CD14-positive monocyte (primary cell): ENCODE data around the gene CEP131. TPM values are rescaled to one million over a fixed set of nuclear protein-coding genes. Genes with fewer than 3 reads are reported as not detected.
A peak's percentile ranks its signal among the peaks of the same experiment; 100 is the strongest.

ENCODE experiments used
- DNase-seq, 3 donors: peaks; one replicate each; pipeline ENCODE4 v3.0.0-alpha.2; 2011 to 2022
- H2AFZ ChIP-seq: 2 replicates; pipeline ENCODE4 v1.6.0; 2012; ENCODE audit warnings: mild to moderate bottlenecking, low read depth, low read length, inconsistent platforms; ENCODE audit not compliant: insufficient read depth, poor library complexity, severe bottlenecking
- H3K27ac ChIP-seq, 2 donors: 1 replicate in 1 of 2; 2 replicates in 1 of 2; pipeline ENCODE4 v1.5.1; 2012 to 2013; ENCODE audit warnings: low read length in 2 of 2, control low read depth in 1 of 2, inconsistent platforms in 1 of 2, low read depth in 1 of 2, mild to moderate bottlenecking in 1 of 2
- H3K27me3 ChIP-seq, 2 donors: one replicate each; pipeline versions ENCODE4 v1.6.0 to v1.6.1; 2011 to 2013; ENCODE audit warnings: low read length in 2 of 2; ENCODE audit not compliant: control insufficient read depth in 2 of 2, insufficient read depth in 2 of 2
- H3K36me3 ChIP-seq, 2 donors: replicated peaks in 1 of 2; 1 replicate in 1 of 2; 2 replicates in 1 of 2; pipeline versions ENCODE4 v1.5.1 to v1.6.1; 2012 to 2013; ENCODE audit warnings: low read length in 2 of 2, control low read depth in 1 of 2, inconsistent platforms in 1 of 2, mild to moderate bottlenecking in 1 of 2; ENCODE audit not compliant: insufficient read depth in 2 of 2, control insufficient read depth in 1 of 2
- H3K4me1 ChIP-seq, 2 donors: 1 replicate in 1 of 2; 2 replicates in 1 of 2; pipeline versions ENCODE4 v1.5.1 to v1.6.1; 2012 to 2013; ENCODE audit warnings: low read length in 2 of 2, control low read depth in 1 of 2, inconsistent platforms in 1 of 2, mild to moderate bottlenecking in 1 of 2, moderate library complexity in 1 of 2; ENCODE audit not compliant: insufficient read depth in 2 of 2, control insufficient read depth in 1 of 2
- H3K4me2 ChIP-seq: replicated peaks from 2 replicates; pipeline ENCODE3; 2012; ENCODE audit warnings: low read length, moderate library complexity, mild to moderate bottlenecking; ENCODE audit not compliant: poor library complexity, severe bottlenecking; ENCODE audit errors: extremely low read depth
- H3K4me3 ChIP-seq, 3 experiments: fragments of 200-600 bp in 1 of 3; sonication (generic) in 1 of 3; replicated peaks in 1 of 3; 1 replicate in 2 of 3; 2 replicates in 1 of 3; pipeline ENCODE4 v1.5.1; 2011 to 2013; ENCODE audit warnings: low read length in 3 of 3, mild to moderate bottlenecking in 3 of 3, control low read depth in 2 of 3, low read depth in 2 of 3, inconsistent platforms in 1 of 3, moderate library complexity in 1 of 3
- H3K79me2 ChIP-seq: 2 replicates; pipeline ENCODE4 v1.6.0; 2012; ENCODE audit warnings: mild to moderate bottlenecking, control low read depth, inconsistent platforms, low read length, moderate library complexity; ENCODE audit not compliant: insufficient read depth
- H3K9ac ChIP-seq: 2 replicates; pipeline ENCODE4 v1.6.0; 2017; ENCODE audit warnings: low read length, mild to moderate bottlenecking; ENCODE audit not compliant: insufficient read depth, poor library complexity, severe bottlenecking
- H3K9me3 ChIP-seq, 2 donors: replicated peaks in 1 of 2; 1 replicate in 1 of 2; 2 replicates in 1 of 2; pipeline versions ENCODE4 v1.5.1 to v1.6.1; 2012 to 2013; ENCODE audit warnings: low read length in 2 of 2, control low read depth in 1 of 2; ENCODE audit not compliant: control insufficient read depth in 1 of 2, insufficient read depth in 1 of 2
- H4K20me1 ChIP-seq: 2 replicates; pipeline ENCODE4 v1.6.0; 2012; ENCODE audit warnings: mild to moderate bottlenecking, low read length, control low read depth, moderate library complexity; ENCODE audit not compliant: insufficient read depth
- H3K27ac Mint-ChIP-seq, 7 donors: one replicate each; pipeline ENCODE4 v1.8.0; 2020; ENCODE audit warnings: mild to moderate bottlenecking in 7 of 7, mixed read lengths in 7 of 7, moderate library complexity in 6 of 7, inconsistent platforms in 2 of 7
- H3K27me3 Mint-ChIP-seq, 3 donors: one replicate each; pipeline ENCODE4 v1.8.0; 2021 to 2022; ENCODE audit warnings: low read depth in 3 of 3, mild to moderate bottlenecking in 3 of 3, mixed read lengths in 3 of 3, moderate library complexity in 3 of 3, inconsistent platforms in 1 of 3
- H3K36me3 Mint-ChIP-seq, 2 donors: one replicate each; pipeline ENCODE4 v1.8.0; 2020; ENCODE audit warnings: mixed read lengths in 2 of 2, inconsistent platforms in 1 of 2, mild to moderate bottlenecking in 1 of 2
- H3K4me1 Mint-ChIP-seq: one replicate; pipeline ENCODE4 v1.8.0; 2020; ENCODE audit warnings: mild to moderate bottlenecking, mixed read lengths
- H3K4me3 Mint-ChIP-seq, 2 donors: one replicate each; pipeline ENCODE4 v1.8.0; 2020; ENCODE audit warnings: mild to moderate bottlenecking in 2 of 2, mixed read lengths in 2 of 2, moderate library complexity in 1 of 2
- H3K9me3 Mint-ChIP-seq, 7 donors: one replicate each; pipeline ENCODE4 v1.8.0; 2020 to 2022; ENCODE audit warnings: mixed read lengths in 7 of 7, mild to moderate bottlenecking in 6 of 7, moderate library complexity in 6 of 7, inconsistent platforms in 2 of 7
- CTCF ChIP-seq: fragments of 200-600 bp; IDR thresholded peaks from one replicate; pipeline ENCODE4 v1.8.0; 2022; ENCODE audit warnings: antibody characterized with exemption, mild to moderate bottlenecking
- WGBS: methylation state at CpG from one replicate; pipeline ENCODE4 v1.1.5; 2013; ENCODE audit warnings: missing lambda C conversion rate; ENCODE audit not compliant: insufficient coverage; 5-methylcytosine and 5-hydroxymethylcytosine counted together
- intact Hi-C, 2 donors: fragments of 100-400 bp; cut with micrococcal nuclease; formaldehyde crosslinking; loops; one replicate each; pipeline versions ENCODE4 v1.15.0 to v1.15.1; 2023
- polyA plus RNA-seq, 3 donors: library from polyadenylated mRNA; depleted of rRNA in 1 of 3; unstranded in 2 of 3; stranded (reverse) in 1 of 3; fragments of 300-500 nt in 2 of 3; fragments of >200 nt in 1 of 3; fragmentation: Illumina TruSeq in 2 of 3; gene quantifications; 1 replicate in 2 of 3; 2 replicates in 1 of 3; pipeline ENCODE4 v1.2.3, GENCODE V29; 2012 to 2021

Gene CEP131
- polyA plus RNA-seq, 3 donors = 0.69 to 9.7 (median 1.0) TPM

GRCh38 chr17:81232616-81233241, 10.0 kb upstream of the CEP131 start:
- Mint-ChIP-seq H3K27me3 (no peaks in the 10 kb centered on the region), H3K27ac (no peak overlapping the region), H3K4me1 (peaks cover 40% of the 10 kb centered on the region), H3K36me3 (peaks cover 35 to 74% of the 10 kb centered on the region in 2 donors), H3K4me3 (no peak overlapping the region), H3K9me3 (peaks cover 0 to 1% (median 0%) of the 10 kb centered on the region in 7 donors)
- no peak overlapping the region for H3K9ac ChIP-seq
- no peak overlapping the region for H3K27ac ChIP-seq
- no peaks in the 10 kb centered on the region for H3K27me3 ChIP-seq
- H4K20me1 ChIP-seq = peaks cover 60% of the 10 kb centered on the region
- H2AFZ ChIP-seq = no peak overlapping the region
- H3K4me1 ChIP-seq = peaks cover 30 to 38% of the 10 kb centered on the region in 2 donors
- H3K9me3 ChIP-seq = no peaks in the 10 kb centered on the region
- DNase-seq = no peak
- H3K79me2 ChIP-seq = peaks cover 37% of the 10 kb centered on the region
- intact Hi-C loops = no loop called here
- no peak overlapping the region for H3K4me2 ChIP-seq
- TF ChIP-seq CTCF = no peak
- WGBS = 97% methylated on average over 17 of the region's 19 CpGs
- peaks cover 61 to 74% of the 10 kb centered on the region in 2 donors for H3K36me3 ChIP-seq
- H3K4me3 ChIP-seq = no peak overlapping the region

- Histone ChIP-seq H3K36me3 (peaks cover 61 to 74% of the 10 kb centered on the region in 2 donors), H3K4me1 (peaks cover 31 to 38% of the 10 kb centered on the region in 2 donors), H3K9ac (no peak overlapping the region), H2AFZ (no peak overlapping the region), H3K4me3 (no peak overlapping the region), H3K27ac (no peak overlapping the region), H3K79me2 (peaks cover 30% of the 10 kb centered on the region), H3K4me2 (no peak overlapping the region), H4K20me1 (peaks cover 53% of the 10 kb centered on the region), H3K9me3 (no peaks in the 10 kb centered on the region), H3K27me3 (no peaks in the 10 kb centered on the region)
- Mint-ChIP-seq H3K9me3 (peaks cover 0 to 2% (median 0%) of the 10 kb centered on the region in 7 donors), H3K27ac (peak overlapping the region in 1 of 7 donors; percentile 69), H3K4me3 (no peak overlapping the region), H3K4me1 (peaks cover 40% of the 10 kb centered on the region), H3K27me3 (no peaks in the 10 kb centered on the region), H3K36me3 (peaks cover 35 to 71% of the 10 kb centered on the region in 2 donors)
- intact Hi-C loops = no loop called here
- TF ChIP-seq CTCF = no peak
- DNase-seq = no peak
- 97% methylated on average over 38 of the region's 43 CpGs for WGBS
Observed at GRCh38 chr17:81231766-81232581, 9.2 kb upstream of the CEP131 start.
